HEK293T (cell line): ENCODE results near the gene PCNX1.
"Not testable (repeated sequence)": the region's sequence is repeated elsewhere in the genome, so short reads cannot be mapped to it uniquely, and the experiment has no call there.

Source experiments
- BHLHE40 ChIP-seq: fragments of 450-650 bp; IDR thresholded peaks from 2 replicates; pipeline ENCODE4 v1.6.1; 2016; ENCODE audit warnings: mild to moderate bottlenecking, moderate library complexity, borderline replicate concordance
- FOXA1 ChIP-seq: fragments of 450-650 bp; IDR thresholded peaks from 2 replicates; pipeline ENCODE4 v1.6.1; 2016; ENCODE audit warnings: mild to moderate bottlenecking
- FOXK2 ChIP-seq: fragments of 450-650 bp; IDR thresholded peaks from 2 replicates; pipeline ENCODE4 v1.6.1; 2016; ENCODE audit warnings: mild to moderate bottlenecking
- FOXM1 ChIP-seq: fragments of 450-650 bp; IDR thresholded peaks from 2 replicates; pipeline ENCODE4 v1.6.1; 2017; ENCODE audit warnings: mild to moderate bottlenecking, borderline replicate concordance
- L3MBTL2 ChIP-seq: fragments of 450-650 bp; conservative IDR thresholded peaks from 2 replicates; pipeline ENCODE4 v1.6.1; 2016; ENCODE audit warnings: mild to moderate bottlenecking
- LEF1 ChIP-seq: fragments of 450-650 bp; IDR thresholded peaks from 2 replicates; pipeline ENCODE4 v1.6.1; 2017; ENCODE audit warnings: mild to moderate bottlenecking, borderline replicate concordance
- PKNOX1 ChIP-seq: fragments of 450-650 bp; IDR thresholded peaks from 2 replicates; pipeline ENCODE4 v1.6.1; 2016
- SP1 ChIP-seq: fragments of 450-650 bp; IDR thresholded peaks from 2 replicates; pipeline ENCODE4 v1.6.1; 2017
- SUZ12 ChIP-seq: fragments of 450-650 bp; IDR thresholded peaks from 2 replicates; pipeline ENCODE4 v1.6.1; 2016; ENCODE audit warnings: mild to moderate bottlenecking
- ZNF384 ChIP-seq: fragments of 450-650 bp; IDR thresholded peaks from 2 replicates; pipeline ENCODE4 v1.6.1; 2016

- TF ChIP-seq SUZ12, ZNF384, SP1, PKNOX1, FOXK2, BHLHE40, LEF1, FOXA1, L3MBTL2, FOXM1: not testable (repeated sequence)
Measured at GRCh38 chr14:70941637-70942341, 34.5 kb downstream of the PCNX1 start.
